OCI-LY1 (cell line): ENCODE data around the gene HDAC3.

Experiments used
- H2AFZ ChIP-seq: fragments of 200-600 bp; sonication (generic), shearing (Covaris generic); 2 replicates; pipeline ENCODE4 v1.6.0; 2014; ENCODE audit warnings: antibody characterized with exemption, mild to moderate bottlenecking, low read length
- H3F3A ChIP-seq: fragments of 200-600 bp; sonication (generic), shearing (Covaris generic); 2 replicates; pipeline ENCODE4 v1.6.0; 2014; ENCODE audit warnings: mild to moderate bottlenecking, antibody characterized with exemption, low read length, moderate library complexity; ENCODE audit not compliant: insufficient read depth
- H3K27ac ChIP-seq: fragments of 200-600 bp; sonication (generic); 2 replicates; pipeline ENCODE4 v1.5.1; 2014; ENCODE audit warnings: low read length, mixed run types, mild to moderate bottlenecking, low read depth; ENCODE audit not compliant: poor library complexity, severe bottlenecking
- H3K27me3 ChIP-seq: fragments of 200-600 bp; sonication (generic); 2 replicates; pipeline ENCODE4 v1.6.0; 2014; ENCODE audit warnings: antibody characterized with exemption, mild to moderate bottlenecking, low read length, moderate library complexity; ENCODE audit not compliant: insufficient read depth
- H3K36me3 ChIP-seq: fragments of 200-600 bp; sonication (generic); 2 replicates; pipeline ENCODE4 v1.6.1; 2014; ENCODE audit warnings: mild to moderate bottlenecking, antibody characterized with exemption, low read length, moderate library complexity, mixed read lengths; ENCODE audit not compliant: insufficient read depth
- H3K4me1 ChIP-seq: fragments of 200-600 bp; sonication (generic); 2 replicates; pipeline ENCODE4 v1.5.1; 2014; ENCODE audit warnings: mild to moderate bottlenecking, low read length, moderate library complexity; ENCODE audit not compliant: insufficient read depth, severe bottlenecking
- H3K4me2 ChIP-seq: fragments of 200-600 bp; sonication (generic), shearing (Covaris generic); 2 replicates; pipeline ENCODE4 v1.6.1; 2014; ENCODE audit warnings: low read length
- H3K4me3 ChIP-seq: fragments of 200-600 bp; sonication (generic); 2 replicates; pipeline ENCODE4 v1.5.1; 2014; ENCODE audit warnings: low read length, low read depth, mild to moderate bottlenecking, mixed read lengths; ENCODE audit not compliant: poor library complexity, severe bottlenecking
- H3K79me2 ChIP-seq: fragments of 200-600 bp; shearing (Covaris generic); 2 replicates; pipeline ENCODE4 v1.6.1; 2016; ENCODE audit warnings: mixed run types, low read length, mixed read lengths; ENCODE audit not compliant: insufficient read depth
- H3K9ac ChIP-seq: fragments of 200-600 bp; sonication (generic), shearing (Covaris generic); 2 replicates; pipeline ENCODE4 v1.6.1; 2014; ENCODE audit warnings: mild to moderate bottlenecking, low read length, mixed read lengths
- H3K9me2 ChIP-seq: fragments of 200-600 bp; sonication (generic), shearing (Covaris generic); 2 replicates; pipeline ENCODE4 v1.6.1; 2014; ENCODE audit warnings: low read depth, mild to moderate bottlenecking, low read length, mixed read lengths
- H3K9me3 ChIP-seq: fragments of 200-600 bp; shearing (Covaris generic); 2 replicates; pipeline ENCODE4 v1.6.1; 2014; ENCODE audit warnings: low read length, mixed read lengths
- H4K20me1 ChIP-seq: fragments of 200-600 bp; sonication (generic), shearing (Covaris generic); 2 replicates; pipeline ENCODE4 v1.6.0; 2016; ENCODE audit warnings: mild to moderate bottlenecking, low read length; ENCODE audit not compliant: insufficient read depth
- CTCF ChIP-seq: fragments of 200-600 bp; sonication (generic), shearing (Covaris generic); IDR thresholded peaks from 2 replicates; pipeline ENCODE4 v1.5.1; 2017; ENCODE audit warnings: mild to moderate bottlenecking, antibody characterized with exemption, low read length, moderate library complexity, mixed read lengths
- EZH2 ChIP-seq: fragments of 200-600 bp; sonication (generic), shearing (Covaris generic); IDR thresholded peaks from 2 replicates; pipeline ENCODE4 v1.8.0; 2017; ENCODE audit warnings: borderline replicate concordance, mixed run types, mild to moderate bottlenecking, antibody characterized with exemption, low read length, moderate library complexity, mixed read lengths

The HDAC3 gene

GRCh38 chr5:141590127-141590526 is 46.5 kb downstream of the HDAC3 start:
- Histone ChIP-seq H3K36me3 (peaks cover 20% of the 10 kb centered on the region), H3K79me2 (no peaks in the 10 kb centered on the region), H3K9me2 (no peaks in the 10 kb centered on the region), H3F3A (no peaks in the 10 kb centered on the region), H3K9ac (no peak overlapping the region), H3K4me1 (no peaks in the 10 kb centered on the region), H3K4me3 (no peak overlapping the region), H3K9me3 (no peaks in the 10 kb centered on the region), H3K4me2 (no peak overlapping the region), H3K27me3 (no peaks in the 10 kb centered on the region), H3K27ac (no peak overlapping the region), H4K20me1 (no peaks in the 10 kb centered on the region), H2AFZ (no peak overlapping the region)
- TF ChIP-seq CTCF (no peak), EZH2 (no peak)

DNA sequence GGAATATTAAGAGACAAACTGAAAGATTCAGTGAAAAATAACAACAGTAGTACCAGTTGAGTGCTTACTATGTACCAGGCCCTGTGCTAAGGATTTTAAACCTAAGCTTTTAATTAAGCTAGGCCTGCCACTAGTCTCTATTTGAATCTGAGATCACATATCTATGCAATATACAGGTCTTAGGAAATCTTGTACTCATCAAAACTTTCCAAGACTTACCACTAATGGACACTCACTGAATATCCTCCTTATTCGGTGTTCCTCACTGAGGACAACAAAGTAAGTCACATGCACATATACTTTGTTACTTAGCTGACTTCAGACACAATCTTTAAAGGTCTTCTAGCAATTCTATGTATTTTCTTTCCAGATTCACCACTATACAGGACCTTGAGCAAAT is 50.4 kb downstream of the HDAC3 start:
- H3F3A ChIP-seq, result no peaks in the 10 kb centered on the region
- no peaks in the 10 kb centered on the region for H3K9me3 ChIP-seq
- peaks cover 51% of the 10 kb centered on the region for H3K36me3 ChIP-seq
- no peak overlapping the region for H3K27ac ChIP-seq
- H3K4me3 ChIP-seq, result no peak overlapping the region
- H4K20me1 ChIP-seq, result no peaks in the 10 kb centered on the region
- H3K9me2 ChIP-seq, result no peaks in the 10 kb centered on the region
- no peaks in the 10 kb centered on the region for H3K79me2 ChIP-seq
- no peaks in the 10 kb centered on the region for H3K27me3 ChIP-seq
- H3K4me2 ChIP-seq, result no peak overlapping the region
- no peak for TF ChIP-seq EZH2
- TF ChIP-seq CTCF, result no peak
- no peak overlapping the region for H2AFZ ChIP-seq
- no peak overlapping the region for H3K9ac ChIP-seq
- no peaks in the 10 kb centered on the region for H3K4me1 ChIP-seq

GRCh38 chr5:141585594-141585993 is 51.1 kb downstream of the HDAC3 start:
- H3K9me2 ChIP-seq, result no peaks in the 10 kb centered on the region
- no peak overlapping the region for H3K4me2 ChIP-seq
- no peaks in the 10 kb centered on the region for H4K20me1 ChIP-seq
- no peak overlapping the region for H3K9ac ChIP-seq
- peaks cover 57% of the 10 kb centered on the region for H3K36me3 ChIP-seq
- no peaks in the 10 kb centered on the region for H3K9me3 ChIP-seq
- H3K79me2 ChIP-seq, result no peaks in the 10 kb centered on the region
- no peak overlapping the region for H3K4me3 ChIP-seq
- H3K4me1 ChIP-seq, result no peaks in the 10 kb centered on the region
- H3K27me3 ChIP-seq, result no peaks in the 10 kb centered on the region
- H3F3A ChIP-seq, result no peaks in the 10 kb centered on the region
- no peak overlapping the region for H2AFZ ChIP-seq
- no peak overlapping the region for H3K27ac ChIP-seq
- TF ChIP-seq EZH2 (no peak), CTCF (no peak)
